Cardiac fibroblast (primary cell): Measurements from ENCODE around the gene MYH14.

Experiments
- DNase-seq, 2 donors: peaks; one replicate each; pipeline versions ENCODE4 v3.0.0 to v3.0.0-alpha.2; 2010; ENCODE audit warnings: low read depth in 2 of 2
- H3K4me3 ChIP-seq, 2 donors: replicated peaks in 1 of 2; 1 replicate in 1 of 2; 2 replicates in 1 of 2; pipeline ENCODE4 v1.5.1; 2011; ENCODE audit warnings: low read depth in 2 of 2, low read length in 2 of 2, mild to moderate bottlenecking in 2 of 2, moderate library complexity in 1 of 2
- CTCF ChIP-seq: IDR thresholded peaks from one replicate; pipeline ENCODE4 v1.5.1; 2011; ENCODE audit warnings: low read depth, mild to moderate bottlenecking, low read length, inconsistent platforms

Gene MYH14

GRCh38 chr19:50178320-50178719 is 25.1 kb upstream of the MYH14 start:
- no peak for TF ChIP-seq CTCF
- H3K4me3 ChIP-seq: no peak overlapping the region
- no peak for DNase-seq

GRCh38 chr19:50178859-50179537 is 24.4 kb upstream of the MYH14 start:
- TF ChIP-seq CTCF: no peak
- DNase-seq: peak in 1 of 2 donors; percentile 7
- no peak overlapping the region for H3K4me3 ChIP-seq

GRCh38 chr19:50181121-50181520 is 22.3 kb upstream of the MYH14 start:
- no peak for TF ChIP-seq CTCF
- DNase-seq: no peak
- H3K4me3 ChIP-seq: no peak overlapping the region

- TF ChIP-seq CTCF: no peak
These were observed 19.2 kb upstream of the MYH14 start for GRCh38 chr19:50184196-50184595.

GRCh38 chr19:50187937-50188336 is 15.5 kb upstream of the MYH14 start:
- no peak overlapping the region for H3K4me3 ChIP-seq
- TF ChIP-seq CTCF: no peak

More at GRCh38 chr19:50184196-50184595, 19.2 kb upstream of the MYH14 start:
- H3K4me3 ChIP-seq: no peak overlapping the region
- no peak for DNase-seq

DNA sequence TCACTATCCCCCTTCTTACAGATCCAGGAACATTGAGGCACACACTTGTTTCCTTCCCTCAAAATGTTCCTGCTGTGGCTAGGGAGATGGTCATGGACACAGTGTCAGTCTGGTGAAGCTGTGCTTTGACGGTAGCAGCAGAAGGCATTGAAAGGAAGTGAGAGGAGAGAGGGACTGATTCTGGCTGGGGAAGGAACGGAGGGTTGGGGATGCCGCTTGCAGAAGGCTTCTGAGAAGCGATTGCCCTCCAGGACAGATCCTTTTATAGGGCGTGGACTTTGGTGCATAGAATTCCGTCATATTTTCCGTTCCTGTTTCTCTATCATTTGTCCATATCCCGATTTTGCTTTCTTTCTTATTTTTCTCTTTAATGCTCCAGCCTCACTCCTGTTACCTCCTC is 14.1 kb upstream of the MYH14 start:
- no peak for DNase-seq
- H3K4me3 ChIP-seq: no peak overlapping the region
- no peak for TF ChIP-seq CTCF

More at GRCh38 chr19:50187937-50188336, 15.5 kb upstream of the MYH14 start:
- DNase-seq: no peak

- DNase-seq: no peak
- no peak for TF ChIP-seq CTCF
- H3K4me3 ChIP-seq: no peak overlapping the region
These were observed 13.0 kb upstream of the MYH14 start for GRCh38 chr19:50190439-50190891.
